22Rv1 (cell line): ENCODE results near the gene TMC1.
A peak's percentile ranks its signal among the peaks of the same experiment; 100 is the strongest.

Experiments used
- H3K27ac ChIP-seq: fragments of 450-650 bp; 2 replicates; pipeline ENCODE4 v1.5.1; 2017
- ZFX ChIP-seq: fragments of 450-650 bp; IDR thresholded peaks from 2 replicates; pipeline ENCODE4 v1.6.1; 2017; ENCODE audit warnings: antibody characterized with exemption, borderline replicate concordance
- TF ChIP-seq, protein P1 (sequence below): fragments of 450-650 bp; IDR thresholded peaks from 2 replicates; pipeline ENCODE4 v1.5.1; 2017; ENCODE audit warnings: mild to moderate bottlenecking

Gene TMC1

DNA sequence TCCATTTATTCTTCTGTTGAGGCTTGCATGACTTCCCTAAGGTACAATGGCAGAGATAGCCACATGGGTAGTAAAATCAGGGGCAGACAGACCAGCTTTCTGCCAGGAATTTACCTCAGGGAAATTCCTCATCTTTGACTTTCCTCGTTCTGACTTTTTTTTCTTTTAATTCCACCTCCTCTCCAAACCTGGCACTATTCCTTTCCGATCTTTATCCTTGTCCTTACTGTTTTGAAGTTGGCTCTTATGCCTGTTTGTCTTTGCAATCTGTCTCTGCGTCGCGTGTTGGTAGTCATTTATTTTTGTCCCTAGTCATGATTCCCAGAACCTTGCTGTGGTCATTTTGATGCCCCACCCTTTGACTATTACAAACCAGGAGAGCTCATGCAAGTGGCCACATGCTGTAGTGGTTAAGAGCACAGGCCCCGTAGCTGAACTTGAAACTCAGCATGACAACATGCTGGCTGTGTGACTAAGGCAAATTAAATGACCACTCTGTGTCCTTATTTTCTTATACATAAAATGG, 19.0 kb downstream of the TMC1 start:
- TF ChIP-seq, protein P1, sequence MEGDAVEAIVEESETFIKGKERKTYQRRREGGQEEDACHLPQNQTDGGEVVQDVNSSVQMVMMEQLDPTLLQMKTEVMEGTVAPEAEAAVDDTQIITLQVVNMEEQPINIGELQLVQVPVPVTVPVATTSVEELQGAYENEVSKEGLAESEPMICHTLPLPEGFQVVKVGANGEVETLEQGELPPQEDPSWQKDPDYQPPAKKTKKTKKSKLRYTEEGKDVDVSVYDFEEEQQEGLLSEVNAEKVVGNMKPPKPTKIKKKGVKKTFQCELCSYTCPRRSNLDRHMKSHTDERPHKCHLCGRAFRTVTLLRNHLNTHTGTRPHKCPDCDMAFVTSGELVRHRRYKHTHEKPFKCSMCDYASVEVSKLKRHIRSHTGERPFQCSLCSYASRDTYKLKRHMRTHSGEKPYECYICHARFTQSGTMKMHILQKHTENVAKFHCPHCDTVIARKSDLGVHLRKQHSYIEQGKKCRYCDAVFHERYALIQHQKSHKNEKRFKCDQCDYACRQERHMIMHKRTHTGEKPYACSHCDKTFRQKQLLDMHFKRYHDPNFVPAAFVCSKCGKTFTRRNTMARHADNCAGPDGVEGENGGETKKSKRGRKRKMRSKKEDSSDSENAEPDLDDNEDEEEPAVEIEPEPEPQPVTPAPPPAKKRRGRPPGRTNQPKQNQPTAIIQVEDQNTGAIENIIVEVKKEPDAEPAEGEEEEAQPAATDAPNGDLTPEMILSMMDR, result no peak
- no peak for TF ChIP-seq ZFX
- peak overlapping the region; percentile 86 for H3K27ac ChIP-seq

DNA sequence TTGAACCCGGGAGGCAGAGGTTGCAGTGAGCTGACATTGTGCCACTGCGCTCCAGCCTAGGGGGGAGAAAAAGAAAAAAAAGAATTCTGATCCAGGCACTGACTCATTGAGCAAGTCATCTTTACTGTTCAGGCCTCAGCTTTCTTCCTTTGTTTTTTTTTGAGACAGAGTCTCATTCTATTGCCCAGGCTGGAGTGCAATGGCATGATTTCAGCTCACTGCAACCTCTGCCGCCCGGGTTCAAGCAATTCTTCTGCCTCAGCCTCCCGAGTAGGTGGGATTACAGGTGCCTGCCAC, 21.1 kb downstream of the TMC1 start:
- H3K27ac ChIP-seq, result peak overlapping the region; percentile 86

DNA sequence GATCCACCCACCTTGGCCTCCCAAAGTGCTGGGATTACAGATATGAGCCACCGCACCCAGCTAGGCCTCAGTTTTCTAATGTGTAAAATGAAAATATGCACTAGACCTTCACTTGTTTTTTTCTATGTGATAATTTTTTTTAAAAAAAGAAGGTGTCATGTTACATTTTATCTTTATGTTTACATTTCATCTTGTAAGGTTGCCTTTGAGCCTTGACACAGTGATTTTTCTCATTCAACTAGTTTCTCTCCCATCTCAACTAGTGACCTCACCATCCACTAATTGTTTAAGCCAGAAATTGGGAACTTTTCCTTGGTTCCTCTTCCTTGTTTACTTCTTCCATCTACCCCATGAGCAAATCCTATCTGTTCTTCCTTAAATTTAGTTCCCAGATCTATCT, 21.5 kb downstream of the TMC1 start:
- TF ChIP-seq ZFX, result no peak
- TF ChIP-seq, protein P1, result no peak

DNA sequence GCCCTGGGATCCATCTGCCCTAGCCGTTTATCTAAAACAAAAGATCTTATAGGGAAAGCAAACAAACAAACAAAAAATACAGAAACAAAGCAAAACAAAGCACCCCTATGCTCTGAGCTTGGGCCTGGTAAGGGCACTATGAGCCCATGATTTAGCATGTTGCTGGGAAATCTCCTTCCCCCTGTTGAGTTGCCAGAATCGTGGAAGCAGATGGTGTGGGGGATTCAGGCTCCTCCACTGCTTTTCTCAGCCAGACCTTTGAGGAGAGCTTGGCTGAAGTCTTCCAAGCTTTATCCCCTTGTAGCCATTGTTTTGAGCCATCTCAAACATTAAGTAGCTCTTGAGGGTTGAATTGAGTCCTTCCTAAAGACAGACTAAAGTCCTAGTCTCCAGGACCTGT, 29.9 kb downstream of the TMC1 start:
- TF ChIP-seq, protein P1, result no peak
- TF ChIP-seq ZFX, result no peak
- H3K27ac ChIP-seq, result peak overlapping the region; percentile 73

More for the DNA sequence above, 21.5 kb downstream of the TMC1 start:
- peak overlapping the region; percentile 86 for H3K27ac ChIP-seq

DNA sequence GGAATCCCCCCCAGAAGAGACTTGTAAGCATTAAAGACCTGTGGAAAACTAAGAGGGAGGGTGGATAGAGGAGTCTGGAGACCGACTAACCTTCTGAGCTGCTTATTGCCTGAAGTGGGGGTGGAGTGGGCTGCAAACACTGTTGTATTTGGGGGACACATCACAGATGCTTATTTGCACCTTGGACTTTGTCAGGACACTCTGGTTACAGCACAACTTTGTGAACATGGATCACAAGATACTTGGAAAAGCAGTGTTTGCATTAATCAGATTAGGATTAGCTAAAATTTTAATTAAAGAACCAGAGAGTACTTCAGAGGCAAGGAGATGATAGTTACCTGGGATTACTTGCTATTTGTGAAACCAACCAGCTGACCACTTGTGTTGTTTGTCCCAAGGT, 30.9 kb downstream of the TMC1 start:
- peak overlapping the region; percentile 73 for H3K27ac ChIP-seq
- TF ChIP-seq, protein P1, result no peak
- TF ChIP-seq ZFX, result no peak

DNA sequence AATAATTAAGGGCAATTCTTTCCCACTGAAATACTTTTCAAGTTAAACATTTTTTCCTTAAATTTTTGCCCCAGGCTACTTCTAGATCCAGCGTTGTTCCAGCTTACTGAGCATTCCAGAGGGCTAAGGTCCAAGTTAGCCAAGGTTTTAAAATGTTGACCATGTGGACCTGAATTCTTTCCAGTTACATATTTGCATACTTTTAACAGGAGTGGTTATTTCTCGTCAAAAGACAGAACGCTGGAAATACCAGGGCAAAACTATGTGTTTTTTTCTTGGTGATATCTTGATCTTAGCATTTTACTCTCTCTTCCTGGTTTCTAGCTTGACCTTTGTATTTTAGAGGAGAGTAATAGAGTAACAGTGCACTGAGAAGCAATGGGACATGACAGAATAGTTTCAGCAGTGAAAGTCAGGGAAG, 32.8 kb downstream of the TMC1 start:
- no peak for TF ChIP-seq ZFX
- TF ChIP-seq, protein P1, result no peak
- H3K27ac ChIP-seq, result peak overlapping the region; percentile 73

DNA sequence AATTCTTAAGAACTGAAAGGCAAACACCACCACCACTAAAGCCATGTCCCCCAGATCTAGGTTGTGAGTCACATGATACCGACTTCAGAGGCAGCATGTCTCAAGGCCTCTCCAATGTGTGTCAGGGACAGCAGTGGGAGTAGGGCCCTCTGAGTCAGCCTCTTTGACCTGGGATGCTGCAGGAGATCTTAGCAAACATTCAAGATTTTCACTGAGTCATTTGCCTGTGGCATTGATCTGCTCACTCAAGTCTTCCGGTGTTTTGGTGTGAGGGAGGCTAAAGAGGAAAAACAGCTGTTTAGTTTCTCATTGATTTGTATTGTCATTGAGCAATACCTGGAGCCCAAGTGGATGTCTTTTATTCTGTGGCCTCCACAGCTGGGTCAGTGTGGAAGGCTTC, 36.1 kb downstream of the TMC1 start:
- TF ChIP-seq, protein P1, result no peak
- TF ChIP-seq ZFX, result no peak
- H3K27ac ChIP-seq, result peak overlapping the region; percentile 64

DNA sequence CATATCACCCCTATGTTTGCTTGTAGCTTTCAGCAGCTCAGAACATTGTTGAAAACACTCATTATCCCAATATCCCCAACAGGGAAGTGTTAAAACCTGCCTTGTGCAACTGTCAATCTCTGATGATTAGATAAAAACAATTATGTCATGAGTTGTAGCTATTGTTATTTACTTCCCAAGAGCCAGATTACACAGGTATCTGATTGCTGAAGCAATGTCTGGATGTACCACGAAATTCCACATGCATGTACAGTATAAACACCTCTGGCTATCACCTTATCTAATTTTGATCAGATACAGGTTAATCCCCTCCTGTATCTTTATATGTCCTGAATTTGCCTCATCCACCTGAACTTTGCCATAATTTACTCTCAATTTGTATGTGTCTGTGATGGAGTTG, 38.7 kb downstream of the TMC1 start:
- TF ChIP-seq, protein P1, result no peak
- TF ChIP-seq ZFX, result no peak
- H3K27ac ChIP-seq, result no peak overlapping the region
